ENCODE data around the gene SLAMF1.

SLAMF1 gene

GRCh38 chr1:160670701-160671100, 23.9 kb upstream of the SLAMF1 start:
- TF ChIP-seq CTCF (IDR thresholded peaks at IDR 0.05; ENCODE audit: low read depth, low read length): no peak
- DNase-seq (ENCODE audit: extremely low read depth, low read depth): no peak

GRCh38 chr1:160669802-160670201, 23.0 kb upstream of the SLAMF1 start:
- no peak for TF ChIP-seq CTCF (IDR thresholded peaks at IDR 0.05; ENCODE audit: low read depth, low read length)

GRCh38 chr1:160669276-160669675, 22.4 kb upstream of the SLAMF1 start:
- DNase-seq (ENCODE audit: extremely low read depth, low read depth): no peak
- no peak for TF ChIP-seq CTCF (IDR thresholded peaks at IDR 0.05; ENCODE audit: low read depth, low read length)

More at GRCh38 chr1:160669802-160670201, 23.0 kb upstream of the SLAMF1 start:
- DNase-seq (ENCODE audit: extremely low read depth, low read depth): no peak

GRCh38 chr1:160667896-160668295, 21.1 kb upstream of the SLAMF1 start:
- no peak for TF ChIP-seq CTCF (IDR thresholded peaks at IDR 0.05; ENCODE audit: low read depth, low read length)
- DNase-seq (ENCODE audit: extremely low read depth, low read depth): no peak

- DNase-seq (ENCODE audit: extremely low read depth, low read depth): no peak
- no peak for TF ChIP-seq CTCF (IDR thresholded peaks at IDR 0.05; ENCODE audit: low read depth, low read length)
Observed at GRCh38 chr1:160666079-160666442, 19.2 kb upstream of the SLAMF1 start.

GRCh38 chr1:160665330-160666078, 18.7 kb upstream of the SLAMF1 start:
- no peak for DNase-seq (ENCODE audit: extremely low read depth, low read depth)
- TF ChIP-seq CTCF (IDR thresholded peaks at IDR 0.05; ENCODE audit: low read depth, low read length): no peak

GRCh38 chr1:160664573-160665051, 17.8 kb upstream of the SLAMF1 start:
- no peak for DNase-seq (ENCODE audit: extremely low read depth, low read depth)

More at GRCh38 chr1:160664573-160665051, 17.8 kb upstream of the SLAMF1 start:
- no peak for TF ChIP-seq CTCF (IDR thresholded peaks at IDR 0.05; ENCODE audit: low read depth, low read length)
